HG03139 (cell line): ENCODE measurements around the gene LY6G5B.

Experiments
- ATAC-seq: cut with Tn5 transposase; IDR thresholded peaks from one replicate; pipeline ENCODE4 v1.9.1; 2021; ENCODE audit not compliant: unreplicated experiment

The LY6G5B gene

DNA sequence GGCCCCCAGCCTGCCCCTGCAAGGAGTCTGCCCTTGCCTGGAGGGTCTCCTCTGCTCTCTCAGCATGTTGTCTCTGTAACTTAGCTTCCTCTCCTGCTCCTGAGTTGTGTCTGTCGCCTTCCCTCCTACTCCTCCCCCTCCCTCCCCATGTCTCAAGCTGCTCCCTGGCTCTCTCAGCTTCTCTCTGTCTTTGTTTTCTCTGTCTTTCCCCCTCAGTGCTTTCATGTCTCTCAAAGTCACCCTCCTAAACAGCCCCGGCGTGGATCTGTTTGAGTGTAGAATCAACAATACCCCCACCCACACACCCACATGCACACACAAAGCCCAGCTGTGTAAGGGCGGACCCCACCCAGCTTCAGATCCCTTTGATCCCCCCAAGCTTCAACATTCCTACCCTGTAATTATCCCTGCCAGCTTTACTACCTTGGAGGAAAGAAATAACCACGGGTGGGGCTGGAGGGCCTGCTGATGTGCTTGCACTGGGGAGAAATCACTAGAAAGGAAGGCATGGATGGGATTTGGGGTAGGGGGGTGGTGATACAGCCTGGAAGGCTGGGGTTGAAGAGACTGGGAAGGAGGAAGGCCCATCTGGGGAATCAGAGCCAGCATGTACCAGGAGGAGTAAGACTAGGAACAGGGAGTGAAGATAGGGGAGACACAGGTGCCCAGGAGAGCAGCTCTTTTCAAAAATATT lies 44.4 kb downstream of the LY6G5B start:
- ATAC-seq, result no peak

DNA sequence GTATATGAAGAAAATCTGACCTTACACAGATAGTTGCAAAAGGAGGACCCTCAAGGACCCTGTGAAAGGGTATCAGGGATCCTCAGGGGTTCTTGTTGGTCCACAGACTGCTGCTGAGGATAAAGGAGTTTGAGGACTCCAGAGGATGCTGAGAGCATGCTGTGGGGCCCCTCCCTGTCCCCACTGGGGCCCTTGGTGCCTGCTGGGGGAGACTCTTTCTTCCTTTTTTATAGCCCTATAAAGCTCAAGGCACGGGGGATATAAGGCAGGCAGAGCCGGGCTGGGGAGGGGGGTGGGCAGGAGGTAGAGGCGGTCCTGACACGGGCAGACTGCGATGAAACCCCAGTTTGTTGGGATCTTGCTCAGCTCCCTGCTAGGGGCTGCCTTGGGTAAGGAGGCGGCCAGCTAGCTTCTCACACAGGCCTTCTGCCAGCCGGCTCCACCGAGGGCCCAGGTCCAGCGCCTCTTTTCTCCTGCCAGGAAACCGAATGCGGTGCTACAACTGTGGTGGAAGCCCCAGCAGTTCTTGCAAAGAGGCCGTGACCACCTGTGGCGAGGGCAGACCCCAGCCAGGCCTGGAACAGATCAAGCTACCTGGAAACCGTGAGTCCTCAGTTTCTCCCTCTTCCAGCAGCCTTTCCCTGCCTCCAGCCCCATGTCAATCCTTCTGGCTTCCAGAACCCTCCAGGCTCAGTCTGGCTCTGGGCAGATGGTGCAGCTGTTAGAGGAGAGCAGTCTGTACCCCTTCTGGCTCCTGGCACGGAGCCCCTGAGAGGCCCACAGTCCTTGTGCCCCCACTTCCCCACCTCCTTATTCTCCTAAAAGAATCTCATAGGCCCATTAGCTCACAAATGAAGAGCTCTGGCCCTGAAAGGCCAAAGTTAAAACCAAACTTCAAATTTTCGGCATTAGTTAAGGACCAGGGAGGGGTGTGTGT lies 45.5 kb downstream of the LY6G5B start, which contains the start of gene LY6G6D:
LY6G6D (plus strand) TSS at position 327 of the 937 bp plus-strand sequence; CDS start at position 335, 8 bp downstream.
- ATAC-seq, result no peak

DNA sequence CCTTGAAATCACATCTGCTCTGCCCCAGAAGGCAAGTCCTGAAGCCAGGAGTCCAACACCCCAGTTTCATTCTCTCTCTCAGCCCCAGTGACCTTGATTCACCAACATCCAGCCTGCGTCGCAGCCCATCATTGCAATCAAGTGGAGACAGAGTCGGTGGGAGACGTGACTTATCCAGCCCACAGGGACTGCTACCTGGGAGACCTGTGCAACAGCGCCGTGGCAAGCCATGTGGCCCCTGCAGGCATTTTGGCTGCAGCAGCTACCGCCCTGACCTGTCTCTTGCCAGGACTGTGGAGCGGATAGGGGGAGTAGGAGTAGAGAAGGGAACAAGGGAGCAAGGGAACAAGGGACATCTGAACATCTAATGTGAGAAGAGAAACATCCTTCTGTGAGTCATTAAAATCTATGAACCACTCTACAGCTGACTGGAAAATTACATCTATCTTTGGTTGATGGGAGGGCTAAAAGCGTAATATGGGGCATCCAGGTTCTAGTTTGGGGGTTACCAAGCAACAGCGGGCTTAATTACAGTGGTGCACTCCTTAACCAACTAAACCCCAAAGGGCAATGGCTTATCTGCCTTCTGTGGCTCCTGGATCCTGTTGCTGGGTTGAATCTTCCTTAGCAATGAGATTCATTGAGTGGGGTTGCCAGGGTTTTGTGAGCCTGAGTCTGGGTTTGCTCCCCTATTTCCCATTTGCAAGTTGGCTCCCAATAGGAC lies 47.9 kb downstream of the LY6G5B start:
- ATAC-seq, result no peak

DNA sequence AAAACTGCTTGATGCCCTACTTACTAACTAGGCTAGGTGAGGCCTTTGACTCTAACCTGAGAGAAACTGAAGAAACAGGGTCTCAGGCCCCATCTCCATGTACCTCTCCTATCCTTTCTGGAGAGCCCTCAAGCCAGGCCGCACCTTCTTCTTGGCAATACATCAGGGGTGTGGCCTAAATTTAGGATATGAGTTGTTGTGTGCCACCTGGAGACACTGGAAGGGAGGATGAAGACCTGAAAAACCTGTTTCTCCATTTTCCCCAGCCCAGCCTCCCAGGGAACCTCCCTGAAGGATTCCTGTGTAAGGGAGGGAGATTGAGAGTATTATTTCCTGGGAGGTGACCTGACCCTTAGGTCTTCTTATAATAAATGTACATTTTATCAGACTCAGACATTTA lies 48.5 kb downstream of the LY6G5B start:
- ATAC-seq, result no peak

DNA sequence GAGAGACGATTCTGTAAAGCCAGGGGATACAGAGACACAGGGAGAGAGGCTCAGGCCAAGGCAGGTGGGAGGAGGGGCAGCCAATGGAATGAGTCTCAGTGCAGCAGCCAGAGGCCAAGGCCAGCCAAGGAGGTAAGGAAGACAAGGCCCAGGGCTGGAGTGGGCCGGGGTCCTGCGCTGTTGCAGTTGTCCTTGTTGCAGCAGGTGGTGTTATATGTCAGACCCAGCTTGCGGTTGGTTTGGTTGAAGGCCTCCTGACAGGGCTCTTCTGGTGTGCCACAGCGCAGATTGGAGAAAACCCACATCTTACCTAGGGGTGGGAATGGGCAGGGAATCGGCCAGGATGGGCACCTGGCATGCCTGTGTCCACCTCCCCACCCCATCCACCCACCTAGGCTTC lies 49.2 kb downstream of the LY6G5B start:
- no peak for ATAC-seq

DNA sequence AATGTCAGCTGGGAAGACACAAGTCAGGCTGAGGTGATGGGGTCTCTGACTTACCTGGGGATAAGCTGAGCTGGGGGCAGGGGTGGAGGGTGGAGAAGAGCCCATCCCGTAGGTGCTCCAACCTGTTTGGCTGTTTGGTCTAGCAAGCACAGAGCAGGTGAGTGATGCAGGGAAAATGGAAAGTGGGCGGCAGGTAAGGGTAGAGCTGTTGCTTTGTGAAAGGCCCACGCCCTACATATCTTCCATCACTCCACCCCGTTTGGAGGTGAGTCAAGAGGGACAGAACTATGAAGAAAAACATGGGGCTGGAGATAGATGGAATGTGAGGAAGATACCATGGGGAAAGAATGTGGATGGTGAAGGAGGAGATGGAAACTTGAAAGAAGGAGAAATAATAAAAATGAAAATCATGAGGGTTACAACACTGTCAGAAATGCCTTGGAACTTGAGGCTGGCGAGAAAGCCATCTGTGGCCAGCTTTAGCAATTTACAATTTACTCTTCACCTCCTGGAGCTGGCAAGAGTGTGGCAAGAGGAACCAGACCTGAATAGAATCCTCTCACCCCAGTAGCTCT lies 50.5 kb downstream of the LY6G5B start:
- ATAC-seq, result no peak

DNA sequence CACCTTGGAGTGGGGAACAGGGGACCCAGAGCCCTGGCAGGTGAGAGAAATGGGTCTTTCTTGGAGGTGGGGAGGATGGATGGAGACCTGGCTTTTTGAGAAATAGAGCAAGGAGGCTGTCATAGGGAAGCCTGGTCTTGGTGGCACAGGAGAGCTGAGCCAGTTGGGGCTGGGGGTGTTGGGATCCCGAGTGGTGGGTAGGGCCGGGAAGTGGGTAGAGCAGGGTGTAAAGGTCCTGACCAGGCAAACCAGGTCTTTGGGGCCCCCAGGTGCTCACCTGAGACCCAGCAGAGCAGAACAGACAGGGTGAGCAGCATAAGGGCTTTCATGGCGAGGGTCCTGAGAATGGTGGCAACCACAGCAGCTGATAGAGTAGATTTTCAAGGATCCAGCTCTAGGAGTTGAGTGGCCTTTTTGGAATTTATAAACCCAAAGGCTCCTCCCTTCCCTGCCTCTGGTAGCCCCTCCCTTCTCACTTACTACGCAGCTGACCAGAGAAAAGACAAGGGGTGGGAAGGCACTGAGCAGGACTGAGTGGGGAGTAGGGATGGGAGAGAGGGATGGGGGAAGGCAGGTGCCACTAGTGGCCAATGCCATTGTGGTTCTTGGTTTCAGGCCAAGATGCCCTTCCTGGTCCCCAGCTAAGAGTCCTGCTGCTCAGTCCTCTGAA lies 51.7 kb downstream of the LY6G5B start, which contains the start of gene LY6G6C:
LY6G6C (minus strand) TSS at position 396 of the 670 bp plus-strand sequence; CDS start at position 329, 67 bp downstream.
- no peak for ATAC-seq

DNA sequence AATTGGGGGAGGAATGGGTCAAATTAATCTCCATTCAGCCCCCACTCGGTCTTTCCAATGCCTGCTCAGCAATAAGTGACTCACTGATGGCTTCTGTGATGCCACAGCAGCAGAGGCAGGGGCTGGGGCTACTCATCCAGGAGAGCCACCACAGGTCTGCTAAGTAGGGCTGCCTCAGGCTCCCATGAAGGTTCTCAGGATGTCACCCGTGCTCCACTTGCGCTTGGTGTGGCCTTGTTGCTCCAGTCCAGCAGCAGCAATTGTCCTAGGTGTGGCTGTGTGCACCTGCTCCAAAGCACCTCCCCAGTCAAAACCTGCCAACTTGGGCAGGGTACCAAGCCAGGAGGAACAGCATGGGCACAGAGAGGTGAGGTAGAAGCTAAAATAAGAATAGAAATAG lies 52.4 kb downstream of the LY6G5B start:
- no peak for ATAC-seq
